CD4-positive, alpha-beta T cell treated with Interleukin-4 for 1 hour (primary cell): ENCODE results near the gene LRRC63.

Experiments used
- DNase-seq, 2 donors: peaks; one replicate each; pipeline ENCODE4 v3.0.0-alpha.2; 2020 to 2022

Gene LRRC63

GRCh38 chr13:46314587-46314986, 102.9 kb downstream of the LRRC63 start:
- DNase-seq = no peak

DNA sequence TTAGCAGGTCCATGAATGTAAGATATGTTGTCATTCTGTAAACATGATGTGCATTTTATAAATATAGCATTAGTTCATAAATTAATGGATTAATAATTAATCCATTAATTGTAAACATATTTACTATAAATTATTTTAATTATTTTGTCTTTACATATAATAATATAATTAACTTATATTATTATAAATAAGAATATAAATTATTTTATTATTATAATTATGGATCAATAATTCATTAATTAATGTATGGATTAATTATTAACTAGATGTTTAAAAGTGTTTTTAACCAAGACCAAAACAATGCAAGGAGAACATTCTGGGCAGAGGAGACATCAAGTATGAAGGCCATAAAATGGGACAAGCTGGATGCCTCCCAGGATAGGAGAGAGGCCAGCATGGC, 103.3 kb downstream of the LRRC63 start:
- DNase-seq = no peak

GRCh38 chr13:46315491-46316075, 103.9 kb downstream of the LRRC63 start:
- DNase-seq = no peak

- DNase-seq = no peak
Observed at GRCh38 chr13:46317120-46317519, 105.4 kb downstream of the LRRC63 start.

GRCh38 chr13:46318986-46319385, 107.3 kb downstream of the LRRC63 start:
- DNase-seq = no peak

DNA sequence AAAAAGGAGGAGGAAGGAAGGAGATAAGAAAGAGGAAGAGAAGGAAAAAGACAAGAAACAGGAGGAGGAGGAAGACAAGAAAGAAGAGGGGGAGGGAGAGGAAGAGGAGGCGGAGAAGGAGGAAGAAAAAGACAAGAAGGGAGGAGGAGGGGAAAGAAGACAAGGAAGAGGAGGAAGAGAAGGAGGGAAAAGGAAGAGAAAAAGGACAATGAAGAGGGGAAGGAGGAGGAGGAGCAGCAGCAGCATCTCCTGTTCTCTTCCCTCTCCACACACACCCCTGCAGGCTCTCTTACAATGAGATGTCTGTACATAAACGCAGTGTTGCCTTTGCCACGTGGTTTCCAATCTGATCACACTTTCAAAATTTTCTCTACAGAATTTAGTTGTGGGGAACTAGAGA, 108.7 kb downstream of the LRRC63 start:
- no peak for DNase-seq

DNA sequence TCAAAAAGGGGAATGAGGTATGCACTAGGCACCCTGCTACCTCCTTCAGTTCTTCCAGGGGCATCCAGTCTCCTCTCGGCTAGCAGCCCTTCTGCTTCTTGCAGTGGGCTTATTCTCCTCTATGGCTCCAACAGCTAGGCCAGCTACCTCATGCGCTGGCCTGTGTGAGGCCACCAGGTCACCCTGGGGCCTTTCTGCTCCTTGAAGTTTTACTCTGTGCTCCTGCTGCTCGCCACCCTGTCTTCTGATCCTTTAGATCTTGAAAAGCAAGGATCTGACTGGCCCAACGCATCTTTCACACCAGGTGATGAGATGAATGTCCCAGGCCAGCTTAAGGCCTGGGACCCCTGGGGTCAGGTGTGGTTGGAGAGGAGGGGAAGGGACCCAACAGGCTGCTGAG, 109.1 kb downstream of the LRRC63 start:
- DNase-seq = no peak

DNA sequence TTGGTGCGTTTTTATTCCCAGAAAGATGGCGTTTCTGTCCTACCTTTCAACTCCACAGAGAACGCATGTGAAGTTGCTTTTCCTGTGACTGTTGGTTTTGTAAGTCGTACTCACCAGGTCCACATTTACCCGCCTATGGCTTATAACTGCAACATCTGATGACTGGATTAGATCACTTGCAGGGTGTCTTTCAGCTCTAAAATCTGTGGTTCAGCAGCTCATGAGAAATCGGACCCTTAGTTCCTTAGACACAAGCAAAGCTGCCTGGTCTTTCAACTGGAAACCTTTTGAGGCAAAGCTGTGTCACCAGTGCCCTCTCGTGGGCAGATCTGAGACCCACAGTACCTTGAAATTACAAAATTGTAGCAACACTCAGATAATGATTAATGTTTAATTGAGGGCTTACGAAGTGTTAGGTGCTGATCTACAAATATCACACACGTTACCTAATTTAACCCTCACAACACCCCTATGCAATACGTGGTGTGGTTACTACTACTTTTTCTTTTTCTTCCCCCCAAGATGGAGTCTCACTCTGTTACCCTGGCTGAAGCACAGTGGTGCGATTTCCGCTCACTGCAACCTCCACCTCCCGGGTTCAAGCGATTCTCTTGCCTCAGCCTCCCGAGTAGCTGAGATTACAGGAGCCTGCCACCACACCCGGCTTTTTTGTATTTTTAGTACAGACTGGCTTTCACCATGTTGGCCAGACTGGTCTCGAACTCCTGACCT, 109.9 kb downstream of the LRRC63 start:
- peak; percentile 78 to 79 for DNase-seq

DNA sequence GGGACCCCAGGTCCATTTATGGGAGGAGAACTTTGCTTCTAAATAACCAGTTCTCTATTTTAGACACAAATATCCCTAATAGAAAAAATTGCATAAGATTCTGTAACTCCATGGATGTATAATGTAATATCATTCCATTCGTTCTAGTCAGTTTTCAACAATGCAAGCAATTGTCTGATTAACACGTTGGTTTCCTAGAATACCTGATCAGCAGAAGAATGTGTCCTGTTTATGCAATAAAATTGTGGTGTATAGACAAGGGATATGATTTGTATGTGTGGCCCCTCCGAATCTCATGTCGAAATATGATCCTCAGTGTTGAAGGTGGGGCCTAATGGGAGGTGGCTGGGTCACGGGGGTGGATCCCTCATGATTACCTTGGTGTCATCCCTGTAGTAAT, 113.2 kb downstream of the LRRC63 start:
- DNase-seq = no peak
